CD4-positive, alpha-beta T cell (primary cell): ENCODE results near the gene ZNF304. TPM values are rescaled to one million over a fixed set of nuclear protein-coding genes. Genes with fewer than 3 reads are reported as not detected.

Experiments used
- ATAC-seq: fragments of 200-7000 bp; cut with Tn5 transposase; one replicate; pipeline ENCODE4 v1.10.0; 2022; ENCODE audit warnings: mild to moderate bottlenecking; ENCODE audit not compliant: poor library complexity
- CTCF ChIA-PET: fragments of 350-600 bp; sonication (Branson Sonifier 250); formaldehyde crosslinking; loops from one replicate; lab custom pipeline; 2021; ENCODE audit warnings: antibody characterized with exemption, inconsistent platforms; lab: Charles Lee
- POLR2A ChIA-PET: fragments of 350-600 bp; sonication (Branson Sonifier 250); formaldehyde crosslinking; loops from one replicate; lab custom pipeline; 2021; ENCODE audit warnings: antibody characterized with exemption, inconsistent platforms; lab: Charles Lee
- DNase-seq, 14 experiments: peaks; one replicate each; pipeline ENCODE4 v3.0.0-alpha.2; 2013 to 2020; ENCODE audit warnings: mixed read lengths in 2 of 14
- H3K27ac ChIP-seq, 2 donors: one replicate each; pipeline versions ENCODE4 v1.5.1 to v1.7.0; 2013; ENCODE audit warnings: low read length in 2 of 2, low read depth in 1 of 2, mild to moderate bottlenecking in 1 of 2
- H3K27me3 ChIP-seq, 2 experiments: 1 replicate in 1 of 2; 2 replicates in 1 of 2; pipeline versions ENCODE4 v1.6.1 to v1.7.0; 2013; ENCODE audit warnings: low read length in 2 of 2, control low read depth in 1 of 2, mild to moderate bottlenecking in 1 of 2, moderate library complexity in 1 of 2; ENCODE audit not compliant: insufficient read depth in 2 of 2, control insufficient read depth in 1 of 2
- H3K36me3 ChIP-seq: one replicate; pipeline ENCODE4 v1.6.1; 2013; ENCODE audit warnings: low read length, control low read depth; ENCODE audit not compliant: insufficient read depth
- H3K4me1 ChIP-seq: one replicate; pipeline ENCODE4 v1.6.1; 2013; ENCODE audit warnings: low read length, control low read depth; ENCODE audit not compliant: insufficient read depth
- H3K4me3 ChIP-seq: one replicate; pipeline ENCODE4 v1.5.1; 2013; ENCODE audit warnings: mild to moderate bottlenecking, low read length, moderate library complexity
- H3K9me3 ChIP-seq, 2 experiments: 1 replicate in 1 of 2; 2 replicates in 1 of 2; pipeline versions ENCODE4 v1.6.1 to v1.7.0; 2013; ENCODE audit warnings: low read length in 2 of 2, mild to moderate bottlenecking in 2 of 2, control low read depth in 1 of 2, moderate library complexity in 1 of 2; ENCODE audit not compliant: control insufficient read depth in 1 of 2, insufficient read depth in 1 of 2
- H3K27ac Mint-ChIP-seq: one replicate; pipeline ENCODE4 v1.8.0; 2020; ENCODE audit warnings: mixed read lengths
- H3K27me3 Mint-ChIP-seq: one replicate; pipeline ENCODE4 v1.8.0; 2021; ENCODE audit warnings: mixed read lengths
- H3K36me3 Mint-ChIP-seq: one replicate; pipeline ENCODE4 v1.8.0; 2021; ENCODE audit warnings: low read depth, mixed read lengths
- H3K4me1 Mint-ChIP-seq: one replicate; pipeline ENCODE4 v1.8.0; 2021; ENCODE audit warnings: low read depth, mixed read lengths
- H3K4me3 Mint-ChIP-seq: one replicate; pipeline ENCODE4 v1.8.0; 2020; ENCODE audit warnings: mild to moderate bottlenecking, mixed read lengths
- H3K9me3 Mint-ChIP-seq: one replicate; pipeline ENCODE4 v1.8.0; 2020; ENCODE audit warnings: mixed read lengths
- CTCF ChIP-seq: fragments of 200-600 bp; IDR thresholded peaks from one replicate; pipeline ENCODE4 v1.8.0; 2022; ENCODE audit warnings: antibody characterized with exemption, mild to moderate bottlenecking
- intact Hi-C, 2 experiments: fragments of 100-400 bp; cut with DNase I in 1 of 2; cut with micrococcal nuclease in 1 of 2; formaldehyde crosslinking; loops; one replicate each; pipeline versions ENCODE4 v1.15.1 to v1.9.0; 2023 to 2025; cut with DNase I, micrococcal nuclease
- total RNA-seq, 174 experiments: library from RNA in 2 of 174; stranded (reverse) in 2 of 174; gene quantifications; one replicate each; pipeline ENCODE4 v1.2.3 and lab custom pipeline; 2021 to 2026

ZNF304 gene
- total RNA-seq, 2 experiments from 2014 or later: 4.9 to 5.4 TPM

- ATAC-seq (no peak), DNase-seq (no peak)
- Mint-ChIP-seq H3K27ac (no peak overlapping the region), H3K9me3 (peaks cover 18% of the 10 kb centered on the region), H3K4me1 (no peaks in the 10 kb centered on the region), H3K4me3 (no peak overlapping the region), H3K36me3 (peaks cover 46% of the 10 kb centered on the region), H3K27me3 (no peaks in the 10 kb centered on the region)
- no peak for TF ChIP-seq CTCF
- ChIA-PET CTCF (no interaction called here), POLR2A (no interaction called here)
- no peak overlapping the region for H3K4me3 ChIP-seq
- H3K4me1 ChIP-seq: no peaks in the 10 kb centered on the region
- H3K27me3 ChIP-seq: no peaks in the 10 kb centered on the region
- peaks cover 27 to 31% of the 10 kb centered on the region in 2 experiments for H3K9me3 ChIP-seq
- H3K36me3 ChIP-seq: no peaks in the 10 kb centered on the region
- H3K27ac ChIP-seq: no peak overlapping the region
- intact Hi-C loops: no loop called here
Measured at GRCh38 chr19:57382806-57383488, 31.9 kb downstream of the ZNF304 start.

- peaks cover 0 to 10% of the 10 kb centered on the region in 2 experiments for H3K9me3 ChIP-seq
- no peaks in the 10 kb centered on the region for H3K27me3 ChIP-seq
- DNase-seq: no peak
- no peak for TF ChIP-seq CTCF
- H3K4me1 ChIP-seq: peaks cover 18% of the 10 kb centered on the region
- ChIA-PET POLR2A (interaction anchor here (0.6 to 1.9 kb wide), 18 partner anchors 17 to 794 kb away, joined by 3 to 12 read pairs (median 4); partner anchors contain the start of genes TRAPPC2B, ZNF154, ZNF264 and ZNF274), CTCF (interaction anchor here (0.6 to 1.6 kb wide), 3 partner anchors 17 to 293 kb away, joined by 3 to 7 read pairs (median 3); partner anchors contain the start of gene ZNF551)
- H3K4me3 ChIP-seq: peak overlapping the region; percentile 86
- ATAC-seq: no peak
- H3K27ac ChIP-seq: peak overlapping the region; percentile 86 to 95
- H3K9me3 Mint-ChIP-seq: peaks cover 12% of the 10 kb centered on the region
- peak overlapping the region; percentile 98 for H3K4me3 Mint-ChIP-seq
- intact Hi-C loops: loop anchor here (1.0 to 2.0 kb wide), 7 partner anchors 22 to 190 kb away; partner anchors contain the start of genes ZNF749 (in 2 of the 2), TRAPPC2B (in 1 of the 2), ZNF17 (in 1 of the 2) and ZNF547 (in 1 of the 2)
- H3K36me3 ChIP-seq: peaks cover 15% of the 10 kb centered on the region
- peaks cover 33% of the 10 kb centered on the region for H3K4me1 Mint-ChIP-seq
- H3K36me3 Mint-ChIP-seq: peaks cover 71% of the 10 kb centered on the region
- H3K27ac Mint-ChIP-seq: peak overlapping the region; percentile 95
- no peaks in the 10 kb centered on the region for H3K27me3 Mint-ChIP-seq
Measured at GRCh38 chr19:57389194-57389729, 38.2 kb downstream of the ZNF304 start.

DNA sequence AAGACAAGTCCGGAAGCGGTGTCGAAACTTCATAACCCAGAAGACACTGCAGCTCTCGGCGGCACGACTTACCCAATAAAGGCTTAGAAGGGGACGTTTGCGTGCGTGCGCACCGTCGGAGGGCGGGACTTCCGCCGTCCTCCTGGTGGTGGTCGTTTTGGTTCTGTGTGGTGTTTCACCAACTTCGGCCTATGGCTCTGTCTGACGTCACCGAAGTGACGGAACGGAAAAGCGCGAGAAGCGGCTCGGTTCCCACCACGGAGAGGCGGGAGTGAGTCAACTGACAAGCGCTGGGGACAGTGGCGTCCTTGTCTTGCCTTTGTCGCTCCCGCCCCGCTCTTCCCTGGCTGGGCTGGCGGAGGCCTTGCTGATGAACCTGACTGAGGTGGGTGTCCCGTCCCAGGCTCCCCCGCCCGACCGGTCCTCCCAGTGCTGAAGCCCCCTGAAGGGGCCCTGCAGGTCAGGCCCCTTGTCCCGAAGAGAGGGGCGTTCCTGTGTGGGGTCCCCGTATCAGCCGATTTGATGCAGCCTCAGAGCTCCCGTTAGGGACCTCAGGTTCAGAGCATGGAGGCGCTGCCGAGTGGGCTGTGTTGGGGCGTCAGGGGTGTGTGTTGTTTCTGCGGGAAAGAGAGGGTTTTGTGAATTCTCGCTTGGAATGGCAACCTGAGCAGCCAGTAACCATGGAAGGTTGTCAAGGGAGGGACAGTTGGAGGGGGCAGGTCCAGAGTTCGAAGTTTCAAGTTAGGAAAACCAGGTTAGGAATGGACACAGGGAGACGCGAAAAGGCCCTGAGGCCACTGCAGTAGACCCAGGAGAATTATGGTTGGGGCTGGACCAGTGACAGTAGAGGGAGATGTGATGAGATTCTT lies 38.9 kb downstream of the ZNF304 start, which contains the start of gene ZNF548:
Gene ZNF548, plus strand, starts transcription at position 125 of the 869 bp plus-strand sequence. Its CDS starts 246 bp downstream, at position 371.
- peak; percentile 87 to 99 (median 95) for DNase-seq
- intact Hi-C loops: loop anchor here (1.0 to 2.0 kb wide), 7 partner anchors 21 to 189 kb away; partner anchors contain the start of genes ZNF17 (in 2 of the 2), ZNF749 (in 2 of the 2), TRAPPC2B (in 1 of the 2) and ZNF547 (in 1 of the 2)
- no peak for TF ChIP-seq CTCF
- H3K4me1 Mint-ChIP-seq: peaks cover 33% of the 10 kb centered on the region
- Histone ChIP-seq H3K27ac (peak within 1 kb of the TSS; percentile 86 to 95), H3K9me3 (peaks cover 0 to 10% of the 10 kb centered on the region in 2 experiments), H3K27me3 (no peaks in the 10 kb centered on the region), H3K4me1 (peaks cover 18% of the 10 kb centered on the region), H3K36me3 (peaks cover 20% of the 10 kb centered on the region), H3K4me3 (peak within 1 kb of the TSS; percentile 86)
- ChIA-PET POLR2A (interaction anchor here (0.6 to 1.9 kb wide), 17 partner anchors 17 to 793 kb away, joined by 3 to 12 read pairs (median 4); partner anchors contain the start of genes TRAPPC2B, ZNF264, ZNF274 and ZNF304), CTCF (interaction anchor here (0.5 to 1.6 kb wide), 3 partner anchors 17 to 292 kb away, joined by 3 to 7 read pairs (median 3); partner anchors contain the start of genes ZNF543 and ZNF551)
- peaks cover 76% of the 10 kb centered on the region for H3K36me3 Mint-ChIP-seq
- H3K4me3 Mint-ChIP-seq: peak within 1 kb of the TSS; percentile 98
- H3K27ac Mint-ChIP-seq: peak within 1 kb of the TSS; percentile 95
- peaks cover 17% of the 10 kb centered on the region for H3K9me3 Mint-ChIP-seq
- H3K27me3 Mint-ChIP-seq: no peaks in the 10 kb centered on the region
- ATAC-seq: peak; percentile 96
